Prostate gland (tissue), 2 donors: ENCODE data around the gene ERN1. TPM values are rescaled to one million over a fixed set of nuclear protein-coding genes. Genes with fewer than 3 reads are reported as not detected.
A peak's percentile ranks its signal among the peaks of the same experiment; 100 is the strongest.

Source experiments
- DNase-seq: peaks from one replicate; pipeline ENCODE4 v3.0.0-alpha.2; 2019; ENCODE audit warnings: low spot score
- H3K27ac ChIP-seq, 2 donors: fragments of 200-600 bp; sonication (generic); 2 replicates each; pipeline ENCODE4 v1.5.1; 2017 to 2019
- H3K27me3 ChIP-seq: fragments of 200-600 bp; sonication (generic); replicated peaks from 2 replicates; pipeline ENCODE4 v1.5.1; 2019; ENCODE audit not compliant: insufficient read depth
- H3K36me3 ChIP-seq, 2 donors: fragments of 200-600 bp; sonication (generic); 1 replicate in 1 of 2; 2 replicates in 1 of 2; pipeline versions ENCODE4 v1.5.1 to v1.8.1; 2017 to 2019
- H3K4me1 ChIP-seq: fragments of 200-600 bp; sonication (generic); replicated peaks from 2 replicates; pipeline ENCODE4 v1.5.1; 2019
- H3K4me3 ChIP-seq, 2 donors: fragments of 200-600 bp; sonication (generic); 2 replicates each; pipeline ENCODE4 v1.5.1; 2017 to 2019
- H3K9me3 ChIP-seq: fragments of 200-600 bp; sonication (generic); 2 replicates; pipeline ENCODE4 v1.5.1; 2017
- CTCF ChIP-seq, 4 experiments: fragments of 200-600 bp in 2 of 4; fragments of 450-650 bp in 2 of 4; sonication (generic) in 2 of 4; IDR thresholded peaks; 1 replicate in 3 of 4; 2 replicates in 1 of 4; pipeline ENCODE4 v1.5.1; 2016 to 2019; ENCODE audit warnings: antibody characterized with exemption in 4 of 4, mild to moderate bottlenecking in 2 of 4, moderate library complexity in 2 of 4
- POLR2A ChIP-seq: fragments of 450-650 bp; IDR thresholded peaks from one replicate; pipeline ENCODE4 v1.6.1; 2016; ENCODE audit warnings: antibody characterized with exemption, mild to moderate bottlenecking
- POLR2AphosphoS5 ChIP-seq: sonication (generic); formaldehyde crosslinking; IDR thresholded peaks from one replicate; pipeline ENCODE4 v1.6.1; 2017; ENCODE audit warnings: antibody characterized with exemption
- WGBS: methylation state at CpG from one replicate; pipeline ENCODE4 v1.1.5; 2018; 5-methylcytosine and 5-hydroxymethylcytosine counted together
- intact Hi-C: fragments of 100-400 bp; cut with DNase I; formaldehyde crosslinking; loops from one replicate; pipeline ENCODE4 v1.14.2; 2022
- total RNA-seq, 2 donors: library from RNA; depleted of rRNA; stranded (reverse); fragments of >200 nt; gene quantifications; one replicate each; pipeline ENCODE4 v1.1.0, GENCODE V29; 2016

ERN1 gene
- total RNA-seq, 2 donors from 2014 or later = 14.4 to 21.4 TPM

DNA sequence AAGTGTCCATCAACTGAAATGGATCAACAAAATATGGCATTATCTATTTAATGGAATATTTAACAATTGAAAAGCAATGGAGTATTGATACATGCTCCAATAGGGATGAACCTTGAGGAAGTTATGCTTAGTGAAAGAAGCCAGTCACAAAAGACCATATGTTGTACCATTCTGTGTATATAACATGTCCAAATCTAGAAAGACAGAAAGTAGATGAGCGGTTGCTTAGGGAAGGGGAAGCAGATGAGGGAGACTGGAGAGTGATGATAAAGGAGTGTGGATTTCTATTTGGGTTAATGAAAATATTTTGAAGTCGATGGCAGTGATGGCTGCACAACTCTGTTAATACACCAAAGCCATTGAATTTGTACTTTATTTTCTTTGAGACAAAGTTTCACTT, 8.5 kb upstream of the ERN1 start:
- Histone ChIP-seq H3K4me3 (no peak overlapping the region), H3K27ac (no peak overlapping the region), H3K27me3 (no peaks in the 10 kb centered on the region), H3K4me1 (no peaks in the 10 kb centered on the region), H3K36me3 (no peaks in the 10 kb centered on the region), H3K9me3 (no peaks in the 10 kb centered on the region)
- no peak for DNase-seq
- WGBS = 85% methylated on average over 2 of the region's 2 CpGs
- TF ChIP-seq POLR2A (no peak), POLR2AphosphoS5 (no peak), CTCF (IDR thresholded peaks at IDR 0.05) (no peak)
- intact Hi-C loops = no loop called here

DNA sequence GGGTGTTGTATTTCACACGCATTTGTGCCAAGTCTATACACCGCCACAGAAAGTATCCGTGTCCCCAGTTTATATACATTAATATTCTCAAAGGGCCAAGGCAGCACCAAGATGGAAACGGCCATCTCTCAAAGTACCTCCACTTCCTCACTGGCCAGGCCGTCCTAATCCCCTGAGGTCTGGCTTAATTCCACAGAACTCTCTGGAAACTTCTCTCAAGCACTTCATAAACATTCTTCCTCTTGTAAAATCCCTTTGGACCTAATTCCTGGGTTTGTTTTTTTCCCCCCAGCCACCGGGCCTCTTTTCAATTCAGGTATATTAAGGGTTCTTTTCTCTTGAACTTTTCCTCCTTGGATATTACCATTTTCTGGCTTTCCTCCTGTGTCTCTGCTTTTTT, 5.1 kb upstream of the ERN1 start:
- Histone ChIP-seq H3K27ac (no peak overlapping the region), H3K4me1 (no peaks in the 10 kb centered on the region), H3K36me3 (no peaks in the 10 kb centered on the region), H3K4me3 (no peak overlapping the region), H3K9me3 (no peaks in the 10 kb centered on the region), H3K27me3 (no peaks in the 10 kb centered on the region)
- WGBS = 43% methylated on average over 6 of the region's 6 CpGs
- intact Hi-C loops = loop anchor here (2.0 to 5.0 kb wide), 2 partner anchors 106 to 147 kb away; no protein-coding TSS in a partner anchor
- DNase-seq = no peak
- TF ChIP-seq POLR2AphosphoS5 = no peak
- TF ChIP-seq POLR2A = no peak
- TF ChIP-seq CTCF (IDR thresholded peaks at IDR 0.05) = no peak

DNA sequence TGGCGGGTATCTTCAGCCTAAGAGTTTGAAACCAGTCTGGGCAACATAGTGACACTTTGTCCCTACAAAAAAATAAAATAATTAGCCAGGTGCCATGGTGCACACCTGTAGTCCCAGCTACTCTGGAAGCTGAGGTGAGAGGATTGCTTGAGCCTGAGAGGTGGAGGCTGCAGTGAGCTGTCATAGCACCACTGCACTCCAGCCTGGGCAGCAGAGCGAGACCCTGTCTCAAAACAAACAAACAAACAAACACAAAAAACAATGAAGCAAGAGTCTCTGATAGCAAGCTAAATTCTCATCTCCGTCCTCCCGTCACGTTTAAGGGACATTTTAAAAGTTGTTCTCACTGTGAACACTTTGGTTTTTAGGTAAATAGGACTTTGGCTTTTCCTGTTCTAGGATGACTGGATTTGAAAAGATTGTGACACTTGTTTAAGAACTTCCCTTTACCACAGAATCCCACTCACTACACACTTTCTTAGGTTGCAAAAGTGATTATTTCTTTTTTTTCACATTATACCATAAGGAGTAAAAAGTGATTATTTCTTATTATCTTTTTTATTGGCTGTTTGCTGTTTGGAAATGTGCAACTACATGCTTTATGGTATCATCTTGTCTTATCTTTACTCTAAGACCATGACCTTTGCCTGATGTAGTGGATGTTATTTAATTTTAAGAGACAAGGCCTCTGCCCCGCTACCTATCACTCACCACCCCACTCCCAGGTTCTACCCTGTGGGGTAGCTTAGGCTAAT, 4.4 kb upstream of the ERN1 start:
- DNase-seq = no peak
- 89% methylated on average over 6 of the region's 6 CpGs for WGBS
- no peaks in the 10 kb centered on the region for H3K27me3 ChIP-seq

GRCh38 chr17:64133546-64134215, 3.7 kb upstream of the ERN1 start:
- TF ChIP-seq POLR2AphosphoS5 (peak; percentile 56), CTCF (IDR thresholded peaks at IDR 0.05) (peak; percentile 53 to 85 (median 80)), POLR2A (no peak)
- Histone ChIP-seq H3K9me3 (no peaks in the 10 kb centered on the region), H3K27me3 (no peaks in the 10 kb centered on the region), H3K27ac (no peak overlapping the region), H3K4me1 (no peaks in the 10 kb centered on the region), H3K36me3 (no peaks in the 10 kb centered on the region), H3K4me3 (no peak overlapping the region)
- no peak for DNase-seq
- intact Hi-C loops = loop anchor here (2.0 to 5.0 kb wide), 3 partner anchors 71 to 149 kb away; no protein-coding TSS in a partner anchor
- WGBS = 39% methylated on average over 8 of the region's 8 CpGs

More for the DNA sequence above, 4.4 kb upstream of the ERN1 start:
- TF ChIP-seq CTCF (IDR thresholded peaks at IDR 0.05) (no peak), POLR2AphosphoS5 (no peak), POLR2A (no peak)
- Histone ChIP-seq H3K9me3 (no peaks in the 10 kb centered on the region), H3K4me3 (no peak overlapping the region), H3K36me3 (no peaks in the 10 kb centered on the region), H3K27ac (no peak overlapping the region), H3K4me1 (no peaks in the 10 kb centered on the region)
- intact Hi-C loops = loop anchor here (2.0 to 5.0 kb wide), 2 partner anchors 106 to 148 kb away; no protein-coding TSS in a partner anchor
